ENCODE measurements around the gene RNF151.

DNA sequence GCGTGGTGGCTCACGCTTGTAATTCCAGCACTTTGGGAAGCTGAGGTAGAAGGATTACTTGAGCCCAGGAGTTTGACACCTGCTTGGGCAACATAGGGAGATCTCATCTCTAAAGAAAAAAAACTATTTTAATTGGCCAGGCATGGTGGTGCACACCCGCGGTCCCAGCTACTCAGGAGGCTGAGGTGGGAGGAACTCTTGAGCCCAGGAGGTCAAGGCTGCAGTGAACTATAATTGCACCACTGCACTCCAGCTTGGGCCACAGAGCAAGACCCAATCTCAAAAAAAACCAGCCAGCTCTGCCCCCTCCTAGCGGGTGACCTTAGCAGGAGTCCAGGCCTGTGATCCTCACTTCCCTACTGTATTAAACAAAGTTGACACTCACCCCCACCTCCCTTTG lies 42.6 kb upstream of the RNF151 start:
- TF ChIP-seq POLR2A (IDR thresholded peaks at IDR 0.05) = no peak
- TF ChIP-seq, protein P1, sequence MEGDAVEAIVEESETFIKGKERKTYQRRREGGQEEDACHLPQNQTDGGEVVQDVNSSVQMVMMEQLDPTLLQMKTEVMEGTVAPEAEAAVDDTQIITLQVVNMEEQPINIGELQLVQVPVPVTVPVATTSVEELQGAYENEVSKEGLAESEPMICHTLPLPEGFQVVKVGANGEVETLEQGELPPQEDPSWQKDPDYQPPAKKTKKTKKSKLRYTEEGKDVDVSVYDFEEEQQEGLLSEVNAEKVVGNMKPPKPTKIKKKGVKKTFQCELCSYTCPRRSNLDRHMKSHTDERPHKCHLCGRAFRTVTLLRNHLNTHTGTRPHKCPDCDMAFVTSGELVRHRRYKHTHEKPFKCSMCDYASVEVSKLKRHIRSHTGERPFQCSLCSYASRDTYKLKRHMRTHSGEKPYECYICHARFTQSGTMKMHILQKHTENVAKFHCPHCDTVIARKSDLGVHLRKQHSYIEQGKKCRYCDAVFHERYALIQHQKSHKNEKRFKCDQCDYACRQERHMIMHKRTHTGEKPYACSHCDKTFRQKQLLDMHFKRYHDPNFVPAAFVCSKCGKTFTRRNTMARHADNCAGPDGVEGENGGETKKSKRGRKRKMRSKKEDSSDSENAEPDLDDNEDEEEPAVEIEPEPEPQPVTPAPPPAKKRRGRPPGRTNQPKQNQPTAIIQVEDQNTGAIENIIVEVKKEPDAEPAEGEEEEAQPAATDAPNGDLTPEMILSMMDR (IDR thresholded peaks at IDR 0.05) = no peak
